SK-N-SH treated with all-trans-retinoic acid at 6 μM for 48 hours (cell line): ENCODE measurements around the gene NOL9.

Experiments used
- ATAC-seq: fragments of 200-7000 bp; cut with Tn5 transposase; 3 replicates; pipeline ENCODE4 v1.9.1; 2020; ENCODE audit warnings: mild to moderate bottlenecking, moderate library complexity
- ARNTL ChIP-seq: fragments of 450-650 bp; formaldehyde crosslinking; IDR thresholded peaks from 2 replicates; pipeline ENCODE4 v1.5.0; 2020; ENCODE audit warnings: low read depth, mild to moderate bottlenecking, moderate library complexity, borderline replicate concordance
- BACH2 ChIP-seq: fragments of 250-450 bp; sonication (Bioruptor Pico); IDR thresholded peaks from 2 replicates; pipeline ENCODE4 v1.9.0; 2021; ENCODE audit warnings: mild to moderate bottlenecking, borderline replicate concordance
- CSDC2 ChIP-seq: fragments of 250-450 bp; sonication (Bioruptor Pico); IDR thresholded peaks from 2 replicates; pipeline ENCODE4 v1.5.0; 2020; ENCODE audit warnings: mild to moderate bottlenecking, moderate library complexity
- ESRRG ChIP-seq: fragments of 250-450 bp; sonication (Bioruptor Pico); IDR thresholded peaks from 2 replicates; pipeline ENCODE4 v1.6.1; 2021; ENCODE audit warnings: mild to moderate bottlenecking
- GLIS3 ChIP-seq: fragments of 250-450 bp; sonication (Bioruptor Pico); IDR thresholded peaks from 2 replicates; pipeline ENCODE4 v1.5.0; 2020; ENCODE audit warnings: mild to moderate bottlenecking, moderate library complexity
- ISL1 ChIP-seq: fragments of 250-450 bp; sonication (Bioruptor Pico); IDR thresholded peaks from 2 replicates; pipeline ENCODE4 v2.1.2; 2022; ENCODE audit warnings: mild to moderate bottlenecking, moderate library complexity
- OSR1 ChIP-seq: fragments of 250-450 bp; sonication (Bioruptor Pico); IDR thresholded peaks from 2 replicates; pipeline ENCODE4 v1.8.0; 2022; ENCODE audit warnings: moderate library complexity, mild to moderate bottlenecking, inconsistent platforms
- PPARA ChIP-seq: fragments of 250-450 bp; sonication (Bioruptor Pico); IDR thresholded peaks from 2 replicates; pipeline ENCODE4 v1.5.0; 2020; ENCODE audit warnings: mild to moderate bottlenecking, borderline replicate concordance
- RARB ChIP-seq: fragments of 250-450 bp; sonication (Bioruptor Pico); IDR thresholded peaks from 2 replicates; pipeline ENCODE4 v1.8.0; 2021; ENCODE audit warnings: mild to moderate bottlenecking, moderate library complexity
- SNAI2 ChIP-seq: fragments of 250-450 bp; sonication (Bioruptor Pico); IDR thresholded peaks from 2 replicates; pipeline ENCODE4 v1.5.0; 2020; ENCODE audit warnings: mild to moderate bottlenecking, moderate library complexity
- TCF4 ChIP-seq: fragments of 250-450 bp; sonication (Bioruptor Pico); IDR thresholded peaks from 2 replicates; pipeline ENCODE4 v1.8.0; 2021; ENCODE audit warnings: mild to moderate bottlenecking, moderate library complexity, borderline replicate concordance
- TOX ChIP-seq: fragments of 250-450 bp; sonication (Bioruptor Pico); IDR thresholded peaks from 2 replicates; pipeline ENCODE4 v1.8.0; 2021; ENCODE audit warnings: mild to moderate bottlenecking, moderate library complexity, borderline replicate concordance
- ZC3H10 ChIP-seq: fragments of 250-450 bp; sonication (Bioruptor Pico); IDR thresholded peaks from 2 replicates; pipeline ENCODE4 v1.5.1; 2021; ENCODE audit warnings: mild to moderate bottlenecking, moderate library complexity
- ZFP3 ChIP-seq: fragments of 250-450 bp; sonication (Bioruptor Pico); IDR thresholded peaks from 2 replicates; pipeline ENCODE4 v1.5.0; 2020; ENCODE audit warnings: mild to moderate bottlenecking, moderate library complexity
- ZFP30 ChIP-seq: fragments of 450-650 bp; formaldehyde crosslinking; IDR thresholded peaks from 2 replicates; pipeline ENCODE4 v1.5.0; 2022; ENCODE audit warnings: mild to moderate bottlenecking, moderate library complexity
- ZNF565 ChIP-seq: fragments of 450-650 bp; formaldehyde crosslinking; conservative IDR thresholded peaks from 2 replicates; pipeline ENCODE4 v1.5.0; 2020; ENCODE audit warnings: low read depth, mild to moderate bottlenecking, moderate library complexity
- ZNF70 ChIP-seq: fragments of 450-650 bp; formaldehyde crosslinking; IDR thresholded peaks from 2 replicates; pipeline ENCODE4 v1.5.0; 2020; ENCODE audit warnings: mild to moderate bottlenecking, moderate library complexity
- ZNF8 ChIP-seq: fragments of 450-650 bp; formaldehyde crosslinking; IDR thresholded peaks from 2 replicates; pipeline ENCODE4 v1.5.0; 2020; ENCODE audit warnings: mild to moderate bottlenecking, moderate library complexity
- TF ChIP-seq, protein P1 (sequence below): fragments of 250-450 bp; sonication (Bioruptor Pico); IDR thresholded peaks from 2 replicates; pipeline ENCODE4 v1.5.1; 2020; ENCODE audit warnings: low read depth, mild to moderate bottlenecking, moderate library complexity
- TF ChIP-seq, protein P2 (sequence below): fragments of 250-450 bp; sonication (Bioruptor Pico); IDR thresholded peaks from 2 replicates; pipeline ENCODE4 v1.5.1; 2021; ENCODE audit warnings: mild to moderate bottlenecking, moderate library complexity
- TF ChIP-seq, protein P3 (sequence below): fragments of 250-450 bp; sonication (Bioruptor Pico); IDR thresholded peaks from 2 replicates; pipeline ENCODE4 v1.5.0; 2020; ENCODE audit warnings: mild to moderate bottlenecking, moderate library complexity
- TF ChIP-seq, protein P4 (sequence below): fragments of 250-450 bp; sonication (Bioruptor Pico); IDR thresholded peaks from 2 replicates; pipeline ENCODE4 v1.8.0; 2020; ENCODE audit warnings: mild to moderate bottlenecking, moderate library complexity, borderline replicate concordance
- TF ChIP-seq, protein P5 (sequence below): fragments of 250-450 bp; sonication (Bioruptor Pico); IDR thresholded peaks from 2 replicates; pipeline ENCODE4 v1.8.0; 2021; ENCODE audit warnings: low read depth, mild to moderate bottlenecking, moderate library complexity, borderline replicate concordance

Gene NOL9

DNA sequence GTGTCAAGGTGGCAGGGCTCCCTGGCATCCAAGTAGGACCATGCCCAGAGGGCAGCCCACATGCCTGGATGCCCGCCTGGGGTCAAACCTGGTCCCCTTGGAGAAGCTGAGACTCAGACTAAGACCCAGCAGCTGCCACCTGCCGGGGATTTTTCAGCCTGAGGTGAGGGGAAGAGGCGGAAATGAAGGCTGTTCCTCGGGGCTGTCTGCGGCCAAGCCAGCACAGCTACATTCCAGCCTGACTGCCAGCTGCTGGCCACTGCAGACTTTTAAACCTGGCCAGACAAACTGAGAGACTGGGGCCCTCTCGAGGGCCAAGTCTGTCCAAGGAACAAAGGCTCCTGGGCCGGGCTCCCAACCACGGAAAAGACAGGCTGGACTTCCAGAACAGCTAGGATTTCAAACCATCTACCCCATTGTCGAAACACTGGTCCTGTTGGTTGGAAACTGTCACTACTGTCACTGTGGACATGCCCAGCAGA lies 41.0 kb downstream of the NOL9 start:
- TF ChIP-seq ZFP30 (CRISPR knock-in tag): no peak
- TF ChIP-seq ARNTL (CRISPR knock-in tag): no peak
- no peak for TF ChIP-seq ZFP3 (CRISPR knock-in tag)
- TF ChIP-seq, protein P1, sequence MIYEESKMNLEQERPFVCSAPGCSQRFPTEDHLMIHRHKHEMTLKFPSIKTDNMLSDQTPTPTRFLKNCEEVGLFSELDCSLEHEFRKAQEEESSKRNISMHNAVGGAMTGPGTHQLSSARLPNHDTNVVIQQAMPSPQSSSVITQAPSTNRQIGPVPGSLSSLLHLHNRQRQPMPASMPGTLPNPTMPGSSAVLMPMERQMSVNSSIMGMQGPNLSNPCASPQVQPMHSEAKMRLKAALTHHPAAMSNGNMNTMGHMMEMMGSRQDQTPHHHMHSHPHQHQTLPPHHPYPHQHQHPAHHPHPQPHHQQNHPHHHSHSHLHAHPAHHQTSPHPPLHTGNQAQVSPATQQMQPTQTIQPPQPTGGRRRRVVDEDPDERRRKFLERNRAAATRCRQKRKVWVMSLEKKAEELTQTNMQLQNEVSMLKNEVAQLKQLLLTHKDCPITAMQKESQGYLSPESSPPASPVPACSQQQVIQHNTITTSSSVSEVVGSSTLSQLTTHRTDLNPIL (CRISPR knock-in tag): no peak
- no peak for TF ChIP-seq RARB
- TF ChIP-seq GLIS3: no peak
- TF ChIP-seq, protein P2, sequence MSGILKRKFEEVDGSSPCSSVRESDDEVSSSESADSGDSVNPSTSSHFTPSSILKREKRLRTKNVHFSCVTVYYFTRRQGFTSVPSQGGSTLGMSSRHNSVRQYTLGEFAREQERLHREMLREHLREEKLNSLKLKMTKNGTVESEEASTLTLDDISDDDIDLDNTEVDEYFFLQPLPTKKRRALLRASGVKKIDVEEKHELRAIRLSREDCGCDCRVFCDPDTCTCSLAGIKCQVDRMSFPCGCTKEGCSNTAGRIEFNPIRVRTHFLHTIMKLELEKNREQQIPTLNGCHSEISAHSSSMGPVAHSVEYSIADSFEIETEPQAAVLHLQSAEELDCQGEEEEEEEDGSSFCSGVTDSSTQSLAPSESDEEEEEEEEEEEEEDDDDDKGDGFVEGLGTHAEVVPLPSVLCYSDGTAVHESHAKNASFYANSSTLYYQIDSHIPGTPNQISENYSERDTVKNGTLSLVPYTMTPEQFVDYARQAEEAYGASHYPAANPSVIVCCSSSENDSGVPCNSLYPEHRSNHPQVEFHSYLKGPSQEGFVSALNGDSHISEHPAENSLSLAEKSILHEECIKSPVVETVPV (CRISPR knock-in tag): no peak
- no peak for TF ChIP-seq ZNF565 (CRISPR knock-in tag)
- no peak for TF ChIP-seq OSR1 (CRISPR knock-in tag)
- no peak for TF ChIP-seq TOX
- TF ChIP-seq, protein P3, sequence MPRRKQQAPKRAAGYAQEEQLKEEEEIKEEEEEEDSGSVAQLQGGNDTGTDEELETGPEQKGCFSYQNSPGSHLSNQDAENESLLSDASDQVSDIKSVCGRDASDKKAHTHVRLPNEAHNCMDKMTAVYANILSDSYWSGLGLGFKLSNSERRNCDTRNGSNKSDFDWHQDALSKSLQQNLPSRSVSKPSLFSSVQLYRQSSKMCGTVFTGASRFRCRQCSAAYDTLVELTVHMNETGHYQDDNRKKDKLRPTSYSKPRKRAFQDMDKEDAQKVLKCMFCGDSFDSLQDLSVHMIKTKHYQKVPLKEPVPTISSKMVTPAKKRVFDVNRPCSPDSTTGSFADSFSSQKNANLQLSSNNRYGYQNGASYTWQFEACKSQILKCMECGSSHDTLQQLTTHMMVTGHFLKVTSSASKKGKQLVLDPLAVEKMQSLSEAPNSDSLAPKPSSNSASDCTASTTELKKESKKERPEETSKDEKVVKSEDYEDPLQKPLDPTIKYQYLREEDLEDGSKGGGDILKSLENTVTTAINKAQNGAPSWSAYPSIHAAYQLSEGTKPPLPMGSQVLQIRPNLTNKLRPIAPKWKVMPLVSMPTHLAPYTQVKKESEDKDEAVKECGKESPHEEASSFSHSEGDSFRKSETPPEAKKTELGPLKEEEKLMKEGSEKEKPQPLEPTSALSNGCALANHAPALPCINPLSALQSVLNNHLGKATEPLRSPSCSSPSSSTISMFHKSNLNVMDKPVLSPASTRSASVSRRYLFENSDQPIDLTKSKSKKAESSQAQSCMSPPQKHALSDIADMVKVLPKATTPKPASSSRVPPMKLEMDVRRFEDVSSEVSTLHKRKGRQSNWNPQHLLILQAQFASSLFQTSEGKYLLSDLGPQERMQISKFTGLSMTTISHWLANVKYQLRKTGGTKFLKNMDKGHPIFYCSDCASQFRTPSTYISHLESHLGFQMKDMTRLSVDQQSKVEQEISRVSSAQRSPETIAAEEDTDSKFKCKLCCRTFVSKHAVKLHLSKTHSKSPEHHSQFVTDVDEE: no peak
- TF ChIP-seq ZC3H10: no peak
- no peak for TF ChIP-seq SNAI2 (CRISPR knock-in tag)
- no peak for TF ChIP-seq TCF4 (CRISPR knock-in tag)
- TF ChIP-seq PPARA (CRISPR knock-in tag): no peak
- TF ChIP-seq CSDC2: no peak
- no peak for TF ChIP-seq BACH2
- no peak for TF ChIP-seq ISL1 (CRISPR knock-in tag)
- TF ChIP-seq ZNF8 (CRISPR knock-in tag): no peak
- TF ChIP-seq ESRRG (CRISPR knock-in tag): no peak
- no peak for ATAC-seq

DNA sequence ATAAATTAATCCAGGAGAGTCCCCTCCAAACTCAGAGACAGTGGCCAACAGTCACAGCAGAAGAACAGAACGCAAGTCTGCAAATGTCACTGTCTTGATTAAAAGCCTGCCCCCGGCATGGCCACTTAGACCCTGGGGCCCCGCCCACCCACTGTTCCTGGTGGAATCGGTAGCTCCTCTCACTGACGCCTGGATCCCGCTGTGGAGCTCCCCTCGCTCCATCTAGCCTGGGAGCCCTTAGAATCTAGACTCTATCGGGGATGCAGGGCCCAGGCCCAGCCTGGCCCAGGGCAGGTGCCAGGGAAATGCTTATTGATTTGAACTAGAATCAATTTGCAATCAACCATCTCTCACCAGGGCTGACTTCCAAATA lies 41.4 kb downstream of the NOL9 start:
- ATAC-seq: no peak
- TF ChIP-seq ESRRG (CRISPR knock-in tag) (no peak), ZFP3 (CRISPR knock-in tag) (no peak)
- TF ChIP-seq, all 23 proteins: peak for 0

DNA sequence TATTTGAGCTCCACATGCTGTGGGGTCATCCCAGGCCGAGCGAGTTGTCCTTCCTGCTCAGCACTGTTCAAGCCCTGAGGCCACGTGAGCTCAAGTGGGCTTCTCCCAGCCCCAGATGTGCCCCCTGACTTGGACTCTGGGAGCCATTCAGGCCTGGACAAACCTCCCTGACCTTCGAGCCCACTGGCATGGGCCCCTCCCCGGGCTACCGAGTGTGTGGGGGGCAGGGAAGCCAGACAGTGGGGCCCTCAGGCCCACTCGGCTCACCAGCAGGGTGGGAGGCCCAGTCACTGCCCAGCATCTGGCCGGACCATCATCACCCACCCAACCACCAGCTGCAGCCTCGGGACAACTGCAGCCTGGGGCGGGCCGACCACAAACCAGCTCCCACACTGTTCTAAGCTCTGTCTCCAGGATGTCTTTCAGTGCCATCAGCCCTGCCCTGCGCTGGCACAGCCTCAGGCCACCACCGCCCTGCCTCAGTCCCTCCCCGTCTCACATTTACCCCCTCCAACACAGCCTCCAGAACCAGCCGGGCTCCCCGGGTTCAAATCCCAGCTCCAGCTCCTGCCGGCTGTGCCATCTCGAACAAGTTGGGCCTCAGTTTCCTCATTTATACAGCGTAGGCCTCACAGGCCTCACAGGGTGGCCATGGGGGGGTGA lies 41.9 kb downstream of the NOL9 start:
- ATAC-seq: 0 out of 3 replicates have a peak, but pooled peaks have one; percentile 8
- no peak for TF ChIP-seq CSDC2
- TF ChIP-seq, protein P4, sequence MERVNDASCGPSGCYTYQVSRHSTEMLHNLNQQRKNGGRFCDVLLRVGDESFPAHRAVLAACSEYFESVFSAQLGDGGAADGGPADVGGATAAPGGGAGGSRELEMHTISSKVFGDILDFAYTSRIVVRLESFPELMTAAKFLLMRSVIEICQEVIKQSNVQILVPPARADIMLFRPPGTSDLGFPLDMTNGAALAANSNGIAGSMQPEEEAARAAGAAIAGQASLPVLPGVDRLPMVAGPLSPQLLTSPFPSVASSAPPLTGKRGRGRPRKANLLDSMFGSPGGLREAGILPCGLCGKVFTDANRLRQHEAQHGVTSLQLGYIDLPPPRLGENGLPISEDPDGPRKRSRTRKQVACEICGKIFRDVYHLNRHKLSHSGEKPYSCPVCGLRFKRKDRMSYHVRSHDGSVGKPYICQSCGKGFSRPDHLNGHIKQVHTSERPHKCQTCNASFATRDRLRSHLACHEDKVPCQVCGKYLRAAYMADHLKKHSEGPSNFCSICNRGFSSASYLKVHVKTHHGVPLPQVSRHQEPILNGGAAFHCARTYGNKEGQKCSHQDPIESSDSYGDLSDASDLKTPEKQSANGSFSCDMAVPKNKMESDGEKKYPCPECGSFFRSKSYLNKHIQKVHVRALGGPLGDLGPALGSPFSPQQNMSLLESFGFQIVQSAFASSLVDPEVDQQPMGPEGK (CRISPR knock-in tag): no peak
- no peak for TF ChIP-seq GLIS3
- TF ChIP-seq, protein P3: no peak
- TF ChIP-seq TOX: no peak
- no peak for TF ChIP-seq TCF4 (CRISPR knock-in tag)
- TF ChIP-seq OSR1 (CRISPR knock-in tag): no peak
- no peak for TF ChIP-seq BACH2
- TF ChIP-seq, protein P5, sequence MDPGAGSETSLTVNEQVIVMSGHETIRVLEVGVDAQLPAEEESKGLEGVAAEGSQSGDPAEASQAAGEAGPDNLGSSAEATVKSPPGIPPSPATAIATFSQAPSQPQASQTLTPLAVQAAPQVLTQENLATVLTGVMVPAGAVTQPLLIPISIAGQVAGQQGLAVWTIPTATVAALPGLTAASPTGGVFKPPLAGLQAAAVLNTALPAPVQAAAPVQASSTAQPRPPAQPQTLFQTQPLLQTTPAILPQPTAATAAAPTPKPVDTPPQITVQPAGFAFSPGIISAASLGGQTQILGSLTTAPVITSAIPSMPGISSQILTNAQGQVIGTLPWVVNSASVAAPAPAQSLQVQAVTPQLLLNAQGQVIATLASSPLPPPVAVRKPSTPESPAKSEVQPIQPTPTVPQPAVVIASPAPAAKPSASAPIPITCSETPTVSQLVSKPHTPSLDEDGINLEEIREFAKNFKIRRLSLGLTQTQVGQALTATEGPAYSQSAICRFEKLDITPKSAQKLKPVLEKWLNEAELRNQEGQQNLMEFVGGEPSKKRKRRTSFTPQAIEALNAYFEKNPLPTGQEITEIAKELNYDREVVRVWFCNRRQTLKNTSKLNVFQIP (CRISPR knock-in tag): no peak
- TF ChIP-seq ZNF70 (CRISPR knock-in tag): no peak
- TF ChIP-seq RARB: no peak
- no peak for TF ChIP-seq ESRRG (CRISPR knock-in tag)
- no peak for TF ChIP-seq ISL1 (CRISPR knock-in tag)
- no peak for TF ChIP-seq ZC3H10
- TF ChIP-seq ZFP30 (CRISPR knock-in tag): no peak
- no peak for TF ChIP-seq ZFP3 (CRISPR knock-in tag)
- TF ChIP-seq ZNF8 (CRISPR knock-in tag): no peak
- TF ChIP-seq, protein P1 (CRISPR knock-in tag): no peak
- no peak for TF ChIP-seq ARNTL (CRISPR knock-in tag)
